Measurements from ENCODE around the gene CFAP57.
A peak's percentile ranks its signal among the peaks of the same experiment; 100 is the strongest.
"Not testable (repeated sequence)": the region's sequence is repeated elsewhere in the genome, so short reads cannot be mapped to it uniquely, and the experiment has no call there.

CFAP57 gene

DNA sequence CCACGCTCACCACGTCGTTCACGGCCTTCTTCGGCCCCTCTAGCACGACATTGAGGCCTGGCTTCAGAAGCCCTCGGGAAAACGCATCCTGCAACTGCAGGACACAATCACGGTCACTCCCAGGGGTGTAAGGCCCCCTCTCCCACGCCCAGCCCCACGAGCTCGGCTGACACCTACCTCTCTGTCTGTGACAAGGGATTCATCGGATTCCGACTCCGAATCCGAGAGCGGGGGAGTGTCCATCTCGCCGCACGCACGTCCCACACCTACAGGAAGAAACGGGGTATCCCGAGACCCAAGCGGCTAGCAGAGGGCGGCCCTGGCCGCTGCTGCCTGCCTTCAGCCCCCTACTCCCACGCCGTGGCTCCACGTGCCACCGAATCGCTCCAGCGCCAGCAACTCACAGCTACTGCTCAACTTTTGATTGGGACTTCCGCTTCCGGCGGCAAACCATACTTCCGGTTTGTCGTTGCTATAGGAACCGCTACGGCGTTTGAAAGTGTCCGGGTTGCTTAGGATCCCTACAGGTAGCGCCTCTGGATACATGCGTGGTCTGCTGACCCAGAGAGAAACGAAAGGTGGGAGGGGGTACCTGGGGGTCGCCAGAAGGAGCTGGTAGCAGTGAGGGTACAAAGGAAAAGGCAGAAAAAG, at the start of gene CFAP57, which contains the start of gene EBNA1BP2:
CFAP57 (plus strand) TSS at position 455 of the 651 bp plus-strand sequence. CDS start 424 bp downstream, outside the sequence.
EBNA1BP2 (minus strand) TSS at position 415 of the 651 bp plus-strand sequence; CDS start at position 243, 172 bp downstream.
- peak; percentile 92 for DNase-seq

DNA sequence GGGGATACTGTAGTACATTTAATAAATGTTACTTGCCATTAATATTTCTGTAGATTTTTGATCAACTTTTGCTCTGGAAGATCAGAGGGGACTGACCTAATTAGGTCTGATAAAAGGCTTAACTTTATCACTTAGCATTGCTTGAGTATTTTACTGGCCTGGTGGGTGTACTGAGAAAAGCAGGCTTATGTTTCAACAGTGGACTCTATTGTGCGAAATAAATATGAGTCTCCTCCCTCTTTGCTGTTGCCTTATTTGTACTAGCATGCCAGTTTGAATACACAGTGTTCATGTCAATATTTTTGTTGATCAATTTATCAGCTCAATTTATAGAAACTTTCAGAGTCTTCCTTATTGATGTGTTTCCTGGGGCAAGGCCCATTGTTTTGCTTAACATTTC, 49.1 kb upstream of the CFAP57 start:
- no peak for DNase-seq

DNA sequence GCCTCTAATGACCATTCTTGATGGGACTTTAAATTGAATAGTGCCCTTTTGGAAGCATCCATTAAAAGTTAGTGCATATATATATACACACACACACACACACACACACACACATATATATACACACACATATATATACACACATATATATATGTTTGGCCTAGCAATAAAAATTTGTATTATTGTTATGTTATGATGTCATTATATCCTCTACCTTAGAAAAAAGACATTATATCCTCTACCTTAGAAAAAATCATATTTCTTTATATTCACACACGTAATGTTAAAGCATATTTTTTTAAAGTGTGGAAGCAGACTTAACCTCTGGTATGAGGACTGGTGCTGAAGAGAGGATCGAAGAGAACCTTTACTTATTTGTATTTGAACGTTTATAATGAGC, 43.3 kb upstream of the CFAP57 start:
- DNase-seq = no peak

DNA sequence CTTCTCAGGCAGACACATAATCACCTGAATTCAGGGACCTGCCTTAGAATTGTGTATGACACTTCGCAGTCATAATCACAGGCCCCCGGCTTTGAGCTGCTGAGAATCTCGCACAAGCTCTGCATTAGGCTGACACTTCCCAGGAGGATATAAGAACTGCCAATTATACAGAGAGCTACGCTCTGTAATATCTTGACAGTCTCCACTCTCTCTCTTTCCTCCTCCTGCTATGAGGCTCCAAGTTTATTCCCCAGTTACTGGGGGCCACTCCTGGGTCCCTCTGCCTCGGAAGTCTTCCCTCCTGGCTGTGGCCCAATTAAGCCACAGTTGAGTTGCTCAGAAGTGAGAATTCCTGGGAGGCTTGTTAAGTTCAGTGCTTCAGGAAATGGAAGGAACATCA, 42.7 kb upstream of the CFAP57 start:
- DNase-seq = no peak

DNA sequence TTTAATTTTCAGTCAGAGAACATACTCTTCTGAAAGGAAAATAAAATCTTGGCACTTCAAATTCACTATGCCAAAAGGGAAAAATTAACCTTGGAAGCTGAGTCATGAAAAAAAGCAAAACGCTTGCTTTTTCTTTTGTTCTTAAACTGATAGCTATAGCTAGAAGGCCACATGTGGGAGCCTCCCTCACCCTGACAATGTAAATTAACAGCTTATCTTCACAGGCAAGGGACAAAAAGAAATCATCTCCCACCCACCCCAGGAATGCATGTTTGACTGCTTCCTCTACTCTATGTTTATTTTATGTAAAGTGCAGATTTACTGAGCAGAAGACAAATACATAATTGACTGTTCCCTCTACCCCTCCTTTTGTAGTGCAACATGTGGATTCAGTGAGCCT, 38.1 kb upstream of the CFAP57 start:
- DNase-seq = no peak

DNA sequence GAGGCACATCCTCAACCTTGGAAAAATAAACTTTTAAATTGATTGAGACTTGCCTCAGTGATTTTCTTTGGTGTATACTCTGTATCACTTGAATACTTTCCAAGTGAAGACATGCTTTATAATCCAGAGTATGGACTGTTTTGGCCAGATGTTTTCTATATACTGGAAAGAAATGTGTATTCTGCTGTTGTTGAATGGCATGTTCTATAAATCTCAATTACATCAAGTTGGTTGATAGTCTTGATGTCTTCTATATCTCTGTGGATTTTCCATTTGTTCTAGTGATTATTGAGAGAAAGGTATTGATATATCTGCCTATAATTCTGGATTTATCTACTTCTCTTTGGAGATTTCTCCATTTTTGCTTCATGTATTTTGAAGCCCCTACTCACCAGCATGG, 37.5 kb upstream of the CFAP57 start:
- no peak for DNase-seq

DNA sequence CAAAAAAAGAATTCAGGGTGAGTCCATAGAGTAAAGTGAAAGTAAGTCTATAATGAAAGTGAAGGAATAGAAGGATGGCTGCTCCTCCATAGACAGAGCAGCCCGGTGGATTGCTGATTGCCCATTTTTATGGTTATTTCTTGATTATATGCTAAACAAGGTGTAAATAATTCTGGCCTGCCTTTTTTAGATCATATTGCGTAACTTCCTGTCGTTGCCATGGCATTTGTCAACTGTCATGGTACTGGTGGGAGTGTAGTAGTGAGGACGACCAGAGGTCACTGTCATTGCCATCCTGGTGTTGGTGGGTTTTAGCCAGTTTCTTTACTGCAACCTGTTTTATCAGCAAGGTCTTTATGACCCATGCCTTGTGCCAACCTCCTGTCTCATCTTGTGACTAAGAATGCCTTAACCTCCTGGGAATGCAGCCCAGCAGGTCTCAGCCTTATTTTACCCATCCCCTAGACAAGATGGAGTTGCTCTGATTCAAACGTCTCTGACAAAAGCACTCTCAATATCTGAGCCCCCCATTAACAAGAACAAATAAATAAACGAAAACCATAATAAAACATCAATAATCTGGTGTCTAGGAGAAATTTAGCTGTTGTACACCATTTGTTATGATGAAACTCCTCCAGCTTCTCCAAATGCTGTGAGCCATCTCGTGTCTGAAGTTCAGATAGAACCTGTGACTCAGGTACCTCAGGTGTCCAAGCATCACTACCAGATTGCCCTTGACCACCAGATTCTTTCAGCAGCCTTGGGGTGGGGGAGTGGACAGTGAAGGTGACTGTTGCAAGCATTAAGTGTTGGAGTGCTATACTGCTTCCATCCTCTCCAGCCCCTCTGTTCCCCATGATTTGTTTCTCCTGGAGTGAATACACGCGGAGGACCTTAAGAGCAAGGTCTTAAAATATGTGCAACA, 36.0 kb upstream of the CFAP57 start:
- no peak for DNase-seq

DNA sequence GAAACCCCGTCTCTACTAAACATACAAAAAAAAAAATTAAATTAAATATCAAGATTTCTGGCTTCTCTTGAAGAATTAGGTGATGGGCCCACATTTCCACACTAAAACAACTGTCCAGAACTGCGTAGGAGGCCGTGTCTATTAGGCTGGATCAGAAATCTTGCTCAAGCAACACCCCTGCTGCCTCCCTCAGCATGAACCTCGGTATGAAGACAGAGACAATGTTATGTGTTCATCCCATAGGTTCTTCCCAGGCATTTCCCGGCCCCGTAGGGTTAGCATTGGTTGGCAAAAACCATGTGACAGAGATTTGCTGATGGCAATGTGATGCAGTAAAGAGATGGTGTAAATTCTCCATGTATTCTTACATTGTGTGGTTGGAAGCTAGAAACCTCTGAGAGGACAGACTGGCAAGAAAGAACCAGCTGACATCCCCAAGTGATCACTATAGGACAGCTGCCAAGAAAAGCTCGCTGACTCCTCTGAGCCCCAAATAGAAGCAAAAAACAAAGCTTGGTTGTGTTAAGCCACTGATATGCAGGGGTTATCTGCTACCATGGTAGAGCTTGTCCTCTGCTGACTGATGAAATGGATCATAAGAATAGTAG, 34.6 kb upstream of the CFAP57 start:
- no peak for DNase-seq

DNA sequence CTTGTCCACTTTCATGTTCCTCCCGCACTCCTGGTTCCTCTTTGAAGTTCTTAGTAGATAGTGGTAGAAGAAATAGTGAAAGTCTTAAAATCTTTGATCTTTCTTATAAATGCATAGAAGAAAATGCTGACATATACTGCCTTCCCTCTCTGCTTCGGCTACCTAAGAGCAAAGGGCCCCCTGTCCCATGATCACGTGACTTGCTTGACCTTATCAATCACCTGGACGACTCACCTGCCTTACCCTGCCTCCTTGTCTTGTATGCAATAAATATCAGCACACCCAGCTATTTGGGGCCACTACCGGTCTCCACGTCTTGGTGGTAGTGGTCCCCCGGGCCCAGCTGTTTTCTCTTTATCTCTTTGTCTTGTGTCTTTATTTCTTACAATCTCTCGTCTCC, 32.8 kb upstream of the CFAP57 start:
- DNase-seq = not testable (repeated sequence)

DNA sequence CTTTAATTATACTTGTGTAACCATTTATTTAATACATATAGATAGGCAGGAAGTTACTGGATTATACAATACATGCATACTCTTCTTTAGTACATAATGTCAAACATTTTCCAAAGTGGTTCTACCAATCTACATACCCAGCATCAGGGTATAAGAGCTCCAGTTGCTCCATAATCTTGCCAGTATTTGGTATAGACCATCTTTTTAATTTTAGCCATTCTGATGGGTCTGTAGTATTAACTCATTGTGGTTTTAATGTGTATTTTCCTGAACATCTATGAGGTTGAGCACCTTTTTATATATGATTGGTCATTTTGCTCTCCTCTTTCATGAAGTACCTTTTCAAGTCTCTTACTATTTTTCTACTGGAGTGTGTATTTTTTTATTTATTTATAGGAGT, 32.1 kb upstream of the CFAP57 start:
- DNase-seq = no peak

DNA sequence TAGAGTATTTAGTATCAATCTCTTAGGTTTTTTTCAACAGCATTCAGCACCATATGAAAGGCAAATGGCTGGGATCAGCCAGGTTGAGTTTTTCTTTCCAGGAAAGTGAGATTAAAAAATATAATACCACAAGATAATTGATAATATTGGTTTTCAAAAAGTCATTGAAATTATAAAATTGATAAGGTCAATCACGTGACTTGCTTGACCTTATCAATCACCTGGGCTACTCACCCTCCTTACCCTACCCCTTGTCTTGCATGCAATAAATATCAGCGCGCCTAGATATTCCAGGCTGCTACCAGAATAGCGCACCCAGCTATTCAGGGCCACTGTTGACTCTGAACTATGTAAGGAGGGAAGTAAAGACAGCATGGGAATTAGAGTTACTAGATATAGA, 31.5 kb upstream of the CFAP57 start:
- DNase-seq = no peak

DNA sequence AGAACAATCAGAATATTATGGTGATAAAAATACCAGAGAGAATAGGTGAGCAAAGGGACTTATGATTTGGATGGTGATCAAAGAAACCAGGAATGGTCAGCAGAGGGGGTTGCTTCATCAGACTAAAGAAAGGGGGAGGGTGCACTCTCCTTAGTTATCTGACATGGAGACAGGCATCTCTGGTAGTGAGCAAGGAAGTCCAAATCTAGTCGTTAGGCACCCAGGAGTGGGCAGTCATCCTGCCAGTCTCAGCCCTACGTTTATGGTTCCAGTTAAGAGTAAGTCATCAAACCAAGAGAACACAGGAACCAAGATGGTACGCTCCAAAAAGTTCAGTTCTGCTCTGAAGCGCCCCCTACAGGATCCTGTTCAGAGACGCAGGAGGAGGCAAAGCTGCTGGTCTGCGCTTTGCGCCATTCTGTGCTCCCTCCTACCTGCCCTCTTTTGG, 28.7 kb upstream of the CFAP57 start:
- DNase-seq = peak; percentile 22

DNA sequence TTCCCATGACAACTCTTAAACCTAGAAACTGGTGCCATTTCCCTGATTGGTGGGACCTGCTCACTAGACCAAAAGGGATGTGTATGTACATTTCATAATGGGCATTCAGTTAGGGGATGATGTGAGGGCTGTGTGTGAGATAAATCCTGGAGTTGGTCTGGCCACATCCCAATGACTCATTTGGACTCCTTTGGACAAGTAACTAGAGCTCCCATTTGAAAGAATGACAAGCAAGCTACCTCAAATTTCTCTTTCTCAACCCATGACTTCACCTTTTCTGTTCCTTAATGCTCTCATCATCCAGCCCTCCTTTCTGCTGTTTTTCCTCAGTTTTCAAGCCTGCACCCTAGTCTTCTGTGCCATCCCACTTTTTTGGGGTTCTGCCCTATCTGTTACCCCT, 27.9 kb upstream of the CFAP57 start:
- DNase-seq = no peak

DNA sequence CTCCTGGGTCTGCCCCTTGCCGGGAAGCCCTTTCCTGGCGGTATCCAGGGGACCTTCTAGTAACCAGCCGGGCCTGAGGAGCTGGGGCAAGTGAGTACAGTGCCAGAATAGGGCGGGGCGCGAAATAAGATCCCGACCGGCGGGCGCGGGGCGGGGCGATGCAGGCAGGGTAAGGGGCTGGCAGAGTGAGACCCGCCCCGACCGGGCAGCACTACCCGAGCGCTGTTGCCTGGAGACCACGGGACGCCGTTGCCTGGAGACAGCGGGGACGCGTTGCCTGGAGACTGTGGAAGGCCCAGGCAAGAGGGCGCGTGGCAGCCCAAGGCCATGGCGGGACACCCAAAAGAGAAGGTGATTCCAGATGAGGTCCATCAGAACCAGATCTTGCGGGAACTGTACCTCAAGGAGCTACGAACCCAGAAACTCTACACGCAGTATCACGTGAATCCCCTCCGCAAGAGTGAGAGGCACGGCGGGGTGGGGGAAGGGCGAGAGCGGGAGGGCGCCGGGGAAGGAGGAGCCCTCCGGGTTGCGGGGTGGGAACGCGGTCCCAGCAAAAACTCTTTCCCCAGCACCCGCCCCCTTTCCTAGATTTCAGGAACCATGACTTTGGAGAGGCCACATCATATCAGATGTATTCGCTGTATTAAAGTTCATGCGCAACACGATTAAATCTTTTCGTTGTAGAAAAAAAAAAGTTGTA, 24.4 kb upstream of the CFAP57 start:
- DNase-seq = peak; percentile 69

DNA sequence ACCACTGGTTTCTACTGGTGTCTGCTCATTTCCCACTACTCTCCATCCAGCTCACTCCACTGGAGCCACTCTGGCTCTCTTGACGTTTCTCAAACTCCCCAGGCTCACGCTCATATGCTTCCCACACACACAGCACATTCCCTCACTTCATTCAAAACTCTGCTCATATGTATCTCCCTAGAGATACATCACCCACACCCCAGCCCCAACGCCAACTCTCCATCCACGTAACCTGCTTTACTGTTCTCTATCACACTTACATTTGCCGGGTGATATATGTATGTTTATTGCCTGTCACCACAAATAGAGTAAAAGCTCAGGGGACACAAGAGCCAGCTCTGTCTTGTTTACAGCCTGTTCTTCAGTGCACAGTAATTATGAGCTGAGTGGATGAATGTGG, 22.2 kb upstream of the CFAP57 start:
- DNase-seq = no peak

DNA sequence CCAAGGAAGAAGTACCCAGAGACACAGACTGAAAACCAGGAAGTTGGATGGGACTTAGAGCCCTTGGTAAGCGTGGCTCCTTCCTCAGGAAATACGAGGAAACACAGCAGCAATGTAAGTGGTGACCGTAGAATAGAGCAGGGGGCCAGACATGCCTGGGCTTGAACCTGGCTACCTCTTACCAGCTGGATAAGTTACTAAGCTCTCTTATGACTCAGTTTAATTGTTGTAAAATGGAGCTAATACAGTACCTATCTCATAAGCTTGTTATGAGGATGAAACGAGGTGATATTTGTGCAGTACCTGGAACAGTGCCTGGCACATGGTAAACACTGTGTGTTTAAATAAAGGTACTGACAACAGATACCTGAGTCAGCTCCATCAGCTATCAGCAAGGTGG, 19.3 kb upstream of the CFAP57 start:
- no peak for DNase-seq

DNA sequence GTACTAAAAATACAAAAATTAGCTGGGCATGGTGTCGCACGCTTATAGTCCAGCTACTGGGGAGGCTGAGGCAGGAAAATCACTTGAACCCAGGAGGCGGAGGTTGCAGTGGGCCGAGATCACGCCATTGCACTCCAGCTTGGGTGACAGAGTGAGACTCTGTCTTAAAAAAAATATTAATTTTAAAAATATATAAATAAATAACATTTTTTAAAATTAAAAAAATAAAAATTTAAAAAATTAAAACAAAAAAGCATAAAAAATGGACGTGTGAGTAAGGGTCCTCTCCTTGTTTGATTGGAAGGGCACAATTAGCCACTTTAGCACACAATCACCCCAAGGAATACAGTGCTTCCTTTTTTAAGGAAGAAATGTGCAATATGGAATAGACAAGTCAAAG, 18.7 kb upstream of the CFAP57 start:
- no peak for DNase-seq

DNA sequence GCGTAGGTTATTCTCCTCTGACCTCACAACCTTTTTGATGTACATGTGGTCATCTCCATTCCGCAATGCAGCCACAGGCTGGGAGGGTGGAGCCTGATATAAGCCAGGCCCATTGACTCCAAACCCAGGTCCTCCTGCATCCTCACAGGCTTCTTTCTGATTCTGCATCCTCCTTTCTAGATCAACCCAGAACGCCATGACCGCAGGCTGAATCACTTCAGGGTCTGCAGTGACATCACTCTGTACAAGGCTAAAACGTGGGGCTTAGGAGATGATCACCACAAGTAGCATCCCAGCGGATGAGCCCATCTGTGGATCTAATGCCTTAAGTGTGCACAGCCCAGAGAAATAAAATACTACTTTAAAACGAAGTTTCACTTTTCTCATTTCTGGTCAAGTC, 16.1 kb upstream of the CFAP57 start:
- no peak for DNase-seq

DNA sequence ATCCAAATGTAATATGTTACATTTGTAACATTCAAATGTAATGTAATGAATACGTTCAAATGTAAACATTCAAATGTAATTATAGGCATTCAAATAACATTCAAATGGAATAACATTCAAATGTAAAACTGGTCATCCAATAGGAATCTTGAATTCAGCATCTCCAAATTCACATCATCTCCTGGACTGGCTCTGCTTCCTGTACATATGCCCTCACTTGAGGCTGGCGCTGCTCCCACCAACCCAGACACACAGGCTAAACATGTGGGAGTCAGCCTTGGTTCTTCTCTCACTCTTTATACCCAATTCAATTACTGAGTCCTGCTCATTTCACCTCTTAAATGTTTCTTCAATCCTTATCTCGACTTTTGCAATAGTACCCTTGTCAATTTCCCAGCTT, 7.0 kb upstream of the CFAP57 start:
- DNase-seq = no peak

DNA sequence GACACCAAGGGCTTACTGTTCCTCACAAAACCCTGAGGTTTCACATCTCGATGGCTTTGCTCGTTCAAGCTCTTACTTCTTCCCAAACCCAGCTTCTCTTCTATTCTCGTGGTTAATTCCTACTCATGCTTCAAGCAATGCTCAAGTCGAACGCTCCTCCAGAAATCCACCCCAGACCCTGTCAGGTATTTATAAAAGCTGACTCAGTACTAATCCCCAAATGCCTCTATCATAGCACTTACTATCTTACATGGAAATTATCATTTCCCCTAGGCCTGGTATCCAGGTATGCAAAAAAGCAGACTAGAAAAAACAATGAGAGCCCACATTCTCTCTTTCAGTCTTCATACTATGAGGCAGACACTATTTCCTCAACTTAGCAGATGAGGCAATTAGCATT, 6.4 kb upstream of the CFAP57 start:
- DNase-seq = no peak

DNA sequence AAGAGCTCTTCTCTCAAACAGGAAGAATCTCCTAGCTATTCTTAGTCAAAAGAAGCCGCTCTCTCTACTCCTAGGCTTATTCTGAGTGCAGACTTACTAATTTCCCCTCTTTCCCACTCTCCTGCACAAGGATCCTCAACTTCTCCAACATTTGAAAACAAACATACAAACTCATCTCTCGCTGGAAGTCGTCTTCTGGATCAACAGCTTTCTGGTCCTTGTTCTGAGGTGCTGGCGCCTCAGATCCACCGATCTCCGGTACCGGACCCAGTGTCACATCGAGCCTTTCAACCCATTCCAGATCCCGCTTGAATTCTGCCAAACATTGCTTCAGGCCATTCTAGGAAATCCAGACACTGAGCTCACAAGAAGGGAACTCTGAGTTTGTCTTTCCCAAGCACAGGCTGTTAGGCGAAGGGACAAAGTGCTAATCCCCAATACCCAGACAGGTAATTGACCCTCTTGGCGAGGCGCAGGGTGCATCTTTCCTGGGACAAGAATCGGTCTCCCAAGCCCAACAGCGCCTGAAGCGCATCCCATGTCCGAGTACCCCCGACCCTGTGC, 736 bp upstream of the CFAP57 start:
- DNase-seq = no peak

DNA sequence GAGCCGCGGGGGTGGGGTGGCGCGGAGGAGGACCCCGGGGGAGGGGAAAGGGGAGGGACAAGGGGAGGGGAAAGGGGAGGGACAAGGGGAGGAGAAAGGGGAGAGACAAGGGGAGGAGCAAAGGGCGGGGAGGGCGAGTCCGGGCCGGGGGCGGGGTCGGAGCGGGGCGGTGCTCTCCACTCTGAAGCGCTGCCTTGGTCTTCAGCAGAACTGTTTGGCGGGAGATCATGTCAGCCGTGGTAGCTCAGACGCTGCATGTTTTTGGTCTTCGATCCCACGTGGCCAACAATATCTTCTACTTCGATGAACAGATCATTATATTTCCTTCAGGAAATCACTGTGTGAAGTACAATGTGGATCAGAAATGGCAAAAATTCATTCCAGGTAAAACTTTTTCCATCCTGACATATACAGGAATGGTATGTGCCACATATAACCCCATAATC, 420 bp downstream of the CFAP57 start:
- DNase-seq = peak; percentile 91

DNA sequence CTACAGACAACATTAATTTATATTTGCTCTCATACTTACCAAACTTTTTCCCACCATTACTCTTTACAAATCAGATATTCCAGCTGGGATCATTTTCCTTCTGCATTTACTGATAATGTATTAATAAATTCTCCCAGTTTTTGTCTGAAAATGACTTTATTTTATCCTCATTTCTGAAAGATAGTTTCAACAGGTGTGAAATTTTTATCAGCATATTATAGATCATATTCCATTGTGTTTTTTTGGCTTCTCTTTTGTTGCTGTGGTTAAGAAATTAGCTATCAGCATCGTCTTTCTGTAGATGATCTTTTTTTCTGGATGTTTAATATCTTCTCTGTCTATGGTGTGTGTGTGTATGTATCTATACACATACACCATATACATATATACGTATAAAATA, 2.7 kb downstream of the CFAP57 start:
- DNase-seq = no peak

All from stimulated activated CD4-positive, alpha-beta T cell treated with anti-CD3 and anti-CD28 coated beads, Interleukin-15, amount 100 ng/mL, for 24 hours (primary cell).